ENCODE results near the gene KRT84. TPM values are rescaled to one million over a fixed set of nuclear protein-coding genes. Genes with fewer than 3 reads are reported as not detected.
A peak's percentile ranks its signal among the peaks of the same experiment; 100 is the strongest.
"Not testable (repeated sequence)": the region's sequence is repeated elsewhere in the genome, so short reads cannot be mapped to it uniquely, and the experiment has no call there.

Gene KRT84
- total RNA-seq, 1 experiment from 2014 or later = not detected

DNA sequence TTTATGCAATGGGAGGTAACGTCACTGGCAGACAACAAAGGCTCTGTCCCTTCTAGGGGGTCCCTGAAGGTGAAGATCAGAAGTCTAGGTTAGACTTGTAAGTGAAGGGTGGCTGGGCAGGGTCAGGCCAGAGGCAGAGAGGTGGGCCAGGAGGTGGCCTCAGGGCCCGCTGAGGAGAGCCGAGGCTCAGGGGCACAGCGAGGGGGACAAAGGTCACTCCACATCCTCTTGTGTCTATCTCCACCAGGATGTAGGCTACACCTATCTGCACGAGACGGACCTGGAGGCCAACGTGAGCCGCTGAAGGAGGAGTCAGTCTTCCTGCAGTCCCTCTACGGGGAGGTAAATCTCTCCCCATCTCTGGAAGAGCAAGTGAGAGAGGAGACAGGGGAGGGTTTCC, 38.4 kb downstream of the KRT84 start:
- intact Hi-C loops (cut with micrococcal nuclease; ENCODE audit: unreplicated experiment) = no loop called here
- no TSS peak for BruUV-seq (replicated peaks)
- CTCF ChIA-PET = no interaction called here
- DNase-seq = no peak
- no peaks in the 10 kb centered on the region for H3K27me3 ChIP-seq (replicated peaks; ENCODE audit: control insufficient read depth, insufficient read depth, low read length)
- TF ChIP-seq, protein P1, sequence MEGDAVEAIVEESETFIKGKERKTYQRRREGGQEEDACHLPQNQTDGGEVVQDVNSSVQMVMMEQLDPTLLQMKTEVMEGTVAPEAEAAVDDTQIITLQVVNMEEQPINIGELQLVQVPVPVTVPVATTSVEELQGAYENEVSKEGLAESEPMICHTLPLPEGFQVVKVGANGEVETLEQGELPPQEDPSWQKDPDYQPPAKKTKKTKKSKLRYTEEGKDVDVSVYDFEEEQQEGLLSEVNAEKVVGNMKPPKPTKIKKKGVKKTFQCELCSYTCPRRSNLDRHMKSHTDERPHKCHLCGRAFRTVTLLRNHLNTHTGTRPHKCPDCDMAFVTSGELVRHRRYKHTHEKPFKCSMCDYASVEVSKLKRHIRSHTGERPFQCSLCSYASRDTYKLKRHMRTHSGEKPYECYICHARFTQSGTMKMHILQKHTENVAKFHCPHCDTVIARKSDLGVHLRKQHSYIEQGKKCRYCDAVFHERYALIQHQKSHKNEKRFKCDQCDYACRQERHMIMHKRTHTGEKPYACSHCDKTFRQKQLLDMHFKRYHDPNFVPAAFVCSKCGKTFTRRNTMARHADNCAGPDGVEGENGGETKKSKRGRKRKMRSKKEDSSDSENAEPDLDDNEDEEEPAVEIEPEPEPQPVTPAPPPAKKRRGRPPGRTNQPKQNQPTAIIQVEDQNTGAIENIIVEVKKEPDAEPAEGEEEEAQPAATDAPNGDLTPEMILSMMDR (IDR thresholded peaks at IDR 0.05; ENCODE audit: insufficient read depth in 1 of 2, low read depth in 1 of 2, low read length in 1 of 2, severe bottlenecking in 1 of 2, unreplicated experiment in 1 of 2) = no peak
- Mint-ChIP-seq H3K27me3 (ENCODE audit: insufficient read depth, unreplicated experiment) (no peaks in the 10 kb centered on the region), H3K4me3 (ENCODE audit: unreplicated experiment) (no peak overlapping the region), H3K9me3 (ENCODE audit: unreplicated experiment) (no peaks in the 10 kb centered on the region), H3K36me3 (ENCODE audit: insufficient read depth, unreplicated experiment) (no peaks in the 10 kb centered on the region), H3K4me1 (ENCODE audit: low read depth, unreplicated experiment) (peaks cover 16% of the 10 kb centered on the region), H3K27ac (ENCODE audit: unreplicated experiment) (no peak overlapping the region)
- peaks cover 34% of the 10 kb centered on the region for H3K4me1 ChIP-seq
- H3K36me3 ChIP-seq (ENCODE audit: control insufficient read depth, insufficient read depth, low read length) = no peaks in the 10 kb centered on the region
- POLR2A ChIA-PET = no interaction called here
- no peak overlapping the region for H3K4me3 ChIP-seq (ENCODE audit: low read depth, low read length)
- H3K9me3 ChIP-seq = 0 out of 2 replicates have a peak, but pooled peaks cover 6% of the 10 kb centered on the region

DNA sequence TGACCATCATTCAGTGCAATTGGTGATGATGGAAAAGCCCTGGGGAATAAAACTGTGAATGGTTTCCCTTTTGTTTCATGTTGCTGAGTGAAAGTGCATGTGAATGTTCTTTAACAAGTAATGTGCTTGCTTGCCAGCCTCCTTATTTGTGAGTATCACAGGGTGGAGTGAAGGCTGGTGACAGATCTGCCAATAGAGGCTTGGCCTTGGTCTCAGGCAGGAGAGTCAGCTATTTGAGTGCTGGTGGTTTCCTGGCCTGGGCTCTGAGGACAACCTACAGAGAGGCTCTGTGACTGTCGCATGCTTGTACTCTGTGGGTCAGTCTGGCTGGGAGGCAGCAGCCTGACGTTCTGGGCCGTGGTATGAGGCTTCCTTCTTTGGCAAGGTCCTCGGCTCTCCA, 38.9 kb downstream of the KRT84 start:
- DNase-seq = no peak
- Histone ChIP-seq H3K4me3 (ENCODE audit: low read depth, low read length) (no peak overlapping the region), H3K36me3 (ENCODE audit: control insufficient read depth, insufficient read depth, low read length) (no peaks in the 10 kb centered on the region), H3K4me1 (peaks cover 34% of the 10 kb centered on the region), H3K27me3 (replicated peaks; ENCODE audit: control insufficient read depth, insufficient read depth, low read length) (no peaks in the 10 kb centered on the region), H3K9me3 (0 out of 2 replicates have a peak, but pooled peaks cover 6% of the 10 kb centered on the region)
- intact Hi-C loops (cut with micrococcal nuclease; ENCODE audit: unreplicated experiment) = no loop called here
- ChIA-PET POLR2A (no interaction called here), CTCF (no interaction called here)
- Mint-ChIP-seq H3K4me1 (ENCODE audit: low read depth, unreplicated experiment) (peaks cover 16% of the 10 kb centered on the region), H3K27ac (ENCODE audit: unreplicated experiment) (no peak overlapping the region), H3K36me3 (ENCODE audit: insufficient read depth, unreplicated experiment) (no peaks in the 10 kb centered on the region), H3K9me3 (ENCODE audit: unreplicated experiment) (no peaks in the 10 kb centered on the region), H3K4me3 (ENCODE audit: unreplicated experiment) (no peak overlapping the region), H3K27me3 (ENCODE audit: insufficient read depth, unreplicated experiment) (no peaks in the 10 kb centered on the region)
- TF ChIP-seq, protein P1 (IDR thresholded peaks at IDR 0.05; ENCODE audit: insufficient read depth in 1 of 2, low read depth in 1 of 2, low read length in 1 of 2, severe bottlenecking in 1 of 2, unreplicated experiment in 1 of 2) = no peak
- no TSS peak for BruUV-seq (replicated peaks)

DNA sequence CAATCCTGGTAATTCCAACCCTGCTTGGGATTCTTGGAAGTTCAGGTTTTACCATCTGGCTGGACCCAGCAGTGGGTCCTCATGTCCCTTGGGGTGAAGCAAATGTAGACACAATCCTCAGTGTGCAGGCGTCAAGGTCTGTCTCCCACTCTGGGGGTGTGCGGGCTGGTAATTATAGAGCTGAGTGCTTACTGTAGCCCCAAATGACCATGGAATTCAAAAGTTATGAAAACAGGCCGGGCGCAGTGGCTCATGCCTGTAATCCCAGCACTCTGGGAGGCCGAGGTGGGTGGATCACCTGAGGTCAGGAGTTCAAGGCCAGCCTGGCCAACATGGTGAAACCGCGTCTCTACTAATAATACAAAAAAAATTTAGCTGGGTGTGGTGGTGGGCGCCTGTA, 40.4 kb downstream of the KRT84 start:
- POLR2A ChIA-PET; H3K9me3 Mint-ChIP-seq (ENCODE audit: unreplicated experiment): not testable (repeated sequence)

DNA sequence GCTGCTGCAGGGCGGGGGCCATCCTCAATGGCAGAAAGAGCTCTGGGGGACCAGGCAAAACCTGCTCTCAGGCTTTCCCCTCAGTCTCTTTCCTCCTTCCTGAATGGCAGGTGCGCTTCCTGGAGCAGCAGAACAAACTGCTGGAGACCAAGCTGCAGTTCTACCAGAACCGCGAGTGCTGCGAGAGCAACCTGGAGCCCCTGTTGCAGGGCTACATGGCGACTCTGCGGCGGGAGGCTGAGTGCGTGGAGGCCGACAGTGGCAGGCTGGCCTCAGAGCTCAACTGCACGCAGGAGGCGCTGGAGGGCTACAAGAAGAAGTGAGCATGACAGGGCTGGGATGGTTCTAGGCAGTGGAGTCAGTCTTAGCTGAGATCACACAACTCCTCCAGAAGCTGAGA, 41.3 kb downstream of the KRT84 start:
- Histone ChIP-seq H3K27me3 (replicated peaks; ENCODE audit: control insufficient read depth, insufficient read depth, low read length) (no peaks in the 10 kb centered on the region), H3K36me3 (ENCODE audit: control insufficient read depth, insufficient read depth, low read length) (no peaks in the 10 kb centered on the region), H3K9me3 (0 out of 2 replicates have a peak, but pooled peaks cover 6% of the 10 kb centered on the region), H3K4me3 (ENCODE audit: low read depth, low read length) (no peak overlapping the region), H3K4me1 (peaks cover 34% of the 10 kb centered on the region)
- CTCF ChIA-PET = interaction anchor here (0.5 kb wide), 1 partner anchor 50 kb away, joined by 3 read pairs; no protein-coding TSS in a partner anchor
- Mint-ChIP-seq H3K27me3 (ENCODE audit: insufficient read depth, unreplicated experiment) (no peaks in the 10 kb centered on the region), H3K4me1 (ENCODE audit: low read depth, unreplicated experiment) (peaks cover 16% of the 10 kb centered on the region), H3K9me3 (ENCODE audit: unreplicated experiment) (no peaks in the 10 kb centered on the region), H3K27ac (ENCODE audit: unreplicated experiment) (peak overlapping the region; percentile 47), H3K4me3 (ENCODE audit: unreplicated experiment) (peak overlapping the region; percentile 9), H3K36me3 (ENCODE audit: insufficient read depth, unreplicated experiment) (no peaks in the 10 kb centered on the region)
- intact Hi-C loops (cut with micrococcal nuclease; ENCODE audit: unreplicated experiment) = no loop called here
- BruUV-seq (replicated peaks) = no TSS peak
- DNase-seq = no peak
- POLR2A ChIA-PET = no interaction called here
- TF ChIP-seq, protein P1 (IDR thresholded peaks at IDR 0.05; ENCODE audit: insufficient read depth in 1 of 2, low read depth in 1 of 2, low read length in 1 of 2, severe bottlenecking in 1 of 2, unreplicated experiment in 1 of 2) = no peak

More for the DNA sequence above, 40.4 kb downstream of the KRT84 start:
- H3K4me3 ChIP-seq (ENCODE audit: low read depth, low read length); DNase-seq; intact Hi-C loops (cut with micrococcal nuclease; ENCODE audit: unreplicated experiment); H3K4me3 Mint-ChIP-seq (ENCODE audit: unreplicated experiment); H3K27me3 ChIP-seq (replicated peaks; ENCODE audit: control insufficient read depth, insufficient read depth, low read length); H3K36me3 Mint-ChIP-seq (ENCODE audit: insufficient read depth, unreplicated experiment); H3K9me3 ChIP-seq; BruUV-seq (replicated peaks); H3K27me3 Mint-ChIP-seq (ENCODE audit: insufficient read depth, unreplicated experiment); H3K36me3 ChIP-seq (ENCODE audit: control insufficient read depth, insufficient read depth, low read length): not testable (repeated sequence)
- peaks cover 34% of the 10 kb centered on the region for H3K4me1 ChIP-seq
- Mint-ChIP-seq H3K27ac (ENCODE audit: unreplicated experiment) (peak overlapping the region; percentile 47), H3K4me1 (ENCODE audit: low read depth, unreplicated experiment) (peaks cover 16% of the 10 kb centered on the region)
- CTCF ChIA-PET = interaction anchor here (1.1 kb wide), 1 partner anchor 24 kb away, joined by 3 read pairs; no protein-coding TSS in a partner anchor
